Keratinocyte (primary cell): ENCODE measurements around the gene DNAJB8.

Source experiments
- CTCF ChIP-seq, 3 experiments: IDR thresholded peaks in 1 of 3; conservative IDR thresholded peaks in 1 of 3; optimal IDR thresholded peaks in 1 of 3; 2 replicates in 2 of 3; 3 replicates in 1 of 3; pipeline versions ENCODE3 to v1.5.1; 2011; ENCODE audit warnings: low read length in 3 of 3, mild to moderate bottlenecking in 3 of 3, moderate library complexity in 2 of 3, control low read depth in 1 of 3, inconsistent platforms in 1 of 3; ENCODE audit not compliant: insufficient read depth in 2 of 3; ENCODE audit errors: extremely low read depth in 1 of 3
- EZH2 ChIP-seq: IDR thresholded peaks from one replicate; pipeline ENCODE4 v1.6.1; 2012; ENCODE audit warnings: inconsistent platforms, mild to moderate bottlenecking, low read length, moderate library complexity

DNA sequence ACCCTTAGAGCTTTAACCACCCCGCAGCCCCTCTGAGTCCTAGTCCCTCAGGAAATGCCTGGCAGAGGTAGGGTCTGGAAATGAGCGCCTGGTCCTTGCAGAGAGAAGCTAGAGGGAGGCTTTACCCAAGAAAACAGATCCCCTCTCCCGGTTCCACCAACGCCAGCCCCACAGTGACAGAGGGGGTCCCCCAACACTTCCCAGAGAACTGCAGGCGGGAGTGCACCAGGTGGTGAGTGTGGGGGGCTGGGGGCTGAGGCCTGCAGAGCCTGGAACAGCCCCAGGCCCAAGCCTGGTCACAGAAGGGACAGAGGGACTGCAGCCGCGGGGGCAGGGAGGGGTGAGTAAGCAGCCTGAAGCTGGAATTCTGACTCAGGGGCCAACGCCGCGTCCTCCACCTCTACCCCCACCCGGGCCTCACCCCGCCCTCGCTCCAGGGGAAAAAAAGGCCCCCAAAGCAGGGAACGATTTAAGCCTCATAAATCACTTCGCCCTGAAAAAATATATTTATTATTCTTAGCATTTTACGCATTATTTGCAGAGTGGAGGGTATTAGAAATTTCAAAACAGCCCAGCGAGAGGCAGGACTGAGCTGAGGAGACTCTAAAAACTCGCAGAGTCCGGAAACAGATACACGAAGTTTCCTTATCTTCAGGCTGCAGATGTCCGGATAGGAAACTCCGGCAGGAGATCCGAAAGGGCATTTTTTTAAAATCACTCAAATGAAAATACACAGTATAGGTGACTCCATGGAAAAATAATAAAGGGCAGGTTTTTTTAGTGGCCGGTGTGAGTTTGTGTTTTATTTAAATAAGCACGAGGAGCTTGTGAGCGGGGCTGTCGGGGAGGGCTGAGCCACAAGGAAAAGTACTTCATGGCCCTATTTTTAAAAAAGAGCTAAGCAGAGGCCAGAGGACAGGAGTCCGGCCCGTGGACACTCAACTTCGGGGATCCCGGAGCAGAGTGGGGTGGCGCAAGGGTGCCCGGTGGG is 16.3 kb upstream of the DNAJB8 start:
- TF ChIP-seq CTCF (optimal IDR thresholded peaks at IDR 0.05 in 1 of 3, IDR thresholded peaks at IDR 0.05 in 1 of 3, conservative IDR thresholded peaks at IDR 0.05 in 1 of 3; ENCODE audit: extremely low read depth in 1 of 3, insufficient read depth in 2 of 3, low read length in 3 of 3) = no peak
- TF ChIP-seq EZH2 = no peak
